ENCODE measurements around the gene GCNA. TPM values are rescaled to one million over a fixed set of nuclear protein-coding genes. Genes with fewer than 3 reads are reported as not detected.
"Not testable (repeated sequence)": the region's sequence is repeated elsewhere in the genome, so short reads cannot be mapped to it uniquely, and the experiment has no call there.

GCNA gene
- total RNA-seq, 2 experiments from 2014 or later = 8.5 to 8.7 TPM

DNA sequence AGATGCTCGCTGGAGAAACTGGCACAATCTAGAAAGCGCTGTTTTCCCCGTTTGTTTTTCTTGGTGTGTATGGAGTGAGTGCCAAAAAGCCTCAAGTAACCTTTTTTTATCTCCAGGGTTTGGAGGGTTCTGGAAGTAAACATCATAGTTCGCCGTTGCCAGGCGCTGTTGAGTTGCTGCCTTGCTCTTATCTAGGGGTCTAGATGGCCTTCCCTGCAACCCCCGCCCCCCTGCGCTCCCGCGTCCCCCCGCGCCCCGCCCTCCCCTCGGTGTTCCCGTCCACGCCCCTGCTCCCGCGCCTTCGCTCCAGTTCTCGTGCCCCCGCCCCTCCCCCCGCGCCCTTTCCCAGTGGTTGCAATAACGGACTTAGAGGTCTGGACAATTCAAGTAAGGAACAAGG lies 555 bp upstream of the GCNA start:
- Mint-ChIP-seq H3K9me3 (no peaks in the 10 kb centered on the region), H3K36me3 (peaks cover 22% of the 10 kb centered on the region), H3K27ac (no peak overlapping the region), H3K4me3 (no peak overlapping the region), H3K4me1 (peaks cover 6% of the 10 kb centered on the region), H3K27me3 (no peaks in the 10 kb centered on the region)
- POLR2A ChIA-PET = no interaction called here
- ATAC-seq (ENCODE audit: low read depth) = no peak
- no peak for DNase-seq

DNA sequence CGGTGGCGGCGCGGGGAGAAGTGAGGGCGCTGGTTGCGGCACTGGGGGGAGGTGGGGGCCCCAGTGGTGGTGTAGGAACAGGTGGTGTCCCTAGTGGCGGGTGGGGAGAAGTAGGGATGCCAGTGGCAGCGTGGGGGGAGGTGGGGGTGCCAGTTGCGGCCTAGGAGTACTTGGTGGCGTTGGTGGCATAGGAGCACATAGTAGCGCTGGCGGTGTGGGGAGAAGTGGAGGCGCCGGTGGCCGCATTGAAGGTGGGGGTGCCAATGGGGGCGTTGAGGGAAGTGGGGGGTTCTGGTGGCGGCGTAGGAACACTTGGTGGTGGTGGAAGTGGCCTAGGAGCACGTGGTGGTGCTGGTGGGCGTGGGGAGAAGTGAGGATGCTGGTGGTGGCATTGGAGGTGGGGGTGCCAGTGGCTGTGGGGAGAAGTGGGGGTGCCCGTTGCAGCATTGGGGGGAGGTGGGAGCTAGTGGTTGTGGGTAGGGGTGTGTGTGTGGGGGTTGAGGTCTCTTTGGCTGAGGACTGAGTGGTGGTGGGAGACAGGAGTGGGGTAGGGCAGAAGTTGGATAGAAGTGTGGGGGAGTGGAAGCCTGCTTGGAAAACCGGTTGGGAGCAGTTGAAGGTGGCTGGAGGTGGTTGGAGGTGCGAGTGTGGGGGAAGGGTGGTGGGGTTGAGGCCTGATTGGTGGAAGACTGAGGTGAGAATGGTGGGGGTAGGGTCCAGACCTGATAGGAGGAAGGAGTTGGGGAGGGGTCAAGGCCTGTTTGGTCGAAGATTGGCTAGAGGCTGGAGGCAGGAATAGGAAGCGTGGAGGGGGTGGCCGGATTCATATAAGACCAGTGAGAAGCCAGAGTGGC lies 1.1 kb downstream of the GCNA start:
- no peak for ATAC-seq (ENCODE audit: low read depth)

DNA sequence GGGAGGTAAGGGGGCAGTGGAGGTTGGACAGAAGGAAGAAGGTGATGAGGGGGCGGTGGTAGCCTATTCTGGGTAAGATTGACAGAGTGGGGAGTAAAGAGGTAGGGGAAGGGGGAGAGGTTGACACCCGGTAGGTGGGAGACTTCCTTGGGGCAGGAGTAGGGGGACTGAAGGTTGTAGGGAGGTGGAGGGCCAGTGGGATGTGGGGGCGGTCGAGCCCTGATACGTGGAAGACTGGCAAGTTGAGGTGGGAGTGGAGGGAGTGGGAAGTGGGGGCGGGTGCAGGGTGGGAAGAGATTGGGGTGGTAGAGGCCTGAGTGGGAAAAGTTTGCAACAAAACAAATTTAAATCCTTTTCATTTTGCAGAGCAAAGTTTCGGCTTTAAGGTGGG lies 1.7 kb downstream of the GCNA start:
- Mint-ChIP-seq H3K4me1 (peaks cover 4% of the 10 kb centered on the region), H3K36me3 (peaks cover 16% of the 10 kb centered on the region), H3K27me3 (no peaks in the 10 kb centered on the region), H3K9me3 (no peaks in the 10 kb centered on the region), H3K27ac (peak overlapping the region; percentile 64), H3K4me3 (no peak overlapping the region)
- DNase-seq (no peak), ATAC-seq (ENCODE audit: low read depth) (no peak)
- POLR2A ChIA-PET = no interaction called here

More for the DNA sequence above, 1.1 kb downstream of the GCNA start:
- H3K4me1 Mint-ChIP-seq = peaks cover 4% of the 10 kb centered on the region
- H3K27me3 Mint-ChIP-seq = no peaks in the 10 kb centered on the region
- DNase-seq = no peak
- H3K4me3 Mint-ChIP-seq = no peak overlapping the region
- H3K36me3 Mint-ChIP-seq = peaks cover 16% of the 10 kb centered on the region
- H3K27ac Mint-ChIP-seq = peak overlapping the region; percentile 64
- no peaks in the 10 kb centered on the region for H3K9me3 Mint-ChIP-seq
- POLR2A ChIA-PET = no interaction called here

DNA sequence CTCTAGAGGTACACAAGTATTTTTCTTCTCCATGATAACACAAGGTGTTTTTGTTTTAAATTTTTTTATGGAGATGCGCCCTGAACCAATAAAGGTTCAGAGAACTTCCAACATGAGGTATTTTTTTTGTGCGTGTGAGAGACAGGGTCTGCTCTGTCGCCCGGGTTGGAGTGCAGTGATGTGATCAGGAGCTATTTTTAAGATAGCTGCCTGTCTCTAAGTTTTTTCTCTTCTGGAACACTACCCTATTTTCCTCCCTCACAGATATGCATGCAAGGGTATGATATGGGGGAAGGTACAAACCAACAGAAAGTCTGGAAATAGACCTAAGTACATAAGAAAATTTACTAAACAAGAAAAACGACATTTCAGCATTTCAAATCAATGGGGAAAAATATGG lies 3.0 kb downstream of the GCNA start:
- POLR2A ChIA-PET = interaction anchor here (0.6 kb wide), 1 partner anchor 69 kb away, joined by 3 read pairs; no protein-coding TSS in a partner anchor
- H3K27me3 Mint-ChIP-seq = no peaks in the 10 kb centered on the region

DNA sequence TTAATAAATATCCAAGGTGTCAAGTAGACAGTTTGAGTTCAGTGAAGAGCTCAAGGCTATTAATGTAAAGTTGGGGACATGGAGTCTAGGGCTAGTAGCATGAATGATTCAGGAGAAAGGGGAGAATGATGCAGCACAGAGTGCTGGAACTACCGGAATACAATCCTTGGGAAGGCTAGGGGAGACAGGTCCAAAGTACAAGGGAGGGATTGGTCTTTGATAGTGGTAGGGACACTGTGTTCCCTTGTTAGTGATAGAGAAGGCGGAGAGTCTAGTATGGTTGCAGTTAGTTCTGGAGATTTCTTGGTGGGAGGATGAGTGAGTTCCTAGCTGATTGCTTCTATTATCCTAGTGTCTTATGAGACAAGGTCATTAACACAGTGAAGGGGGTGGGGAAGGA lies 8.7 kb downstream of the GCNA start:
- Mint-ChIP-seq H3K27ac (peak overlapping the region; percentile 8), H3K4me3 (no peak overlapping the region), H3K9me3 (no peaks in the 10 kb centered on the region), H3K36me3 (peaks cover 14% of the 10 kb centered on the region), H3K4me1 (peaks cover 8% of the 10 kb centered on the region), H3K27me3 (no peaks in the 10 kb centered on the region)
- ATAC-seq (ENCODE audit: low read depth) = no peak
- no peak for DNase-seq
- POLR2A ChIA-PET = no interaction called here

More for the DNA sequence above, 3.0 kb downstream of the GCNA start:
- Mint-ChIP-seq H3K27ac (no peak overlapping the region), H3K36me3 (peaks cover 19% of the 10 kb centered on the region), H3K9me3 (no peaks in the 10 kb centered on the region), H3K4me3 (no peak overlapping the region), H3K4me1 (peaks cover 6% of the 10 kb centered on the region)
- DNase-seq = no peak
- no peak for ATAC-seq (ENCODE audit: low read depth)

DNA sequence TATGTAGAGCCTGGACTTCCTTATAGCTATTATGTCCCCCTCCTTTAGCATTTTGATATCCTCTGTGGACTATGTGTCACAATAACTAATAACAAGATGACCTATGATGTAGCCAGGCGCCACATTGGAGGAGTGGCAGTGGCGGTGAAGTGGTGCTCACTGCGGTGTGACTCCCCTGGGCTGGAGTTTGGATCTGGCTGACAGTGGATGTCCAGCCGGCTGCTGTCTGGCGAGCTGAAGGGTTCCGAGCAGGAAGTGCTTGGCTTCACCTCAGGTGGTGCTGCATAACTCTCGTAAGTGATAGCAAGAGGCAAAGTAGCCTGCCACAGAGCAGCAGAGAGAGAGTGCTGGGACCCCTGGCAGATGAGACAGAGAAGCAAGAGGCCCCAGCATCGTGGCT lies 15.0 kb downstream of the GCNA start:
- H3K4me1 Mint-ChIP-seq; H3K4me3 Mint-ChIP-seq; ATAC-seq (ENCODE audit: low read depth); H3K9me3 Mint-ChIP-seq; DNase-seq; H3K27ac Mint-ChIP-seq; H3K27me3 Mint-ChIP-seq: not testable (repeated sequence)
- POLR2A ChIA-PET = interaction anchor here (0.5 kb wide), 1 partner anchor 35 kb away, joined by 4 read pairs; no protein-coding TSS in a partner anchor
- H3K36me3 Mint-ChIP-seq = peaks cover 13% of the 10 kb centered on the region

DNA sequence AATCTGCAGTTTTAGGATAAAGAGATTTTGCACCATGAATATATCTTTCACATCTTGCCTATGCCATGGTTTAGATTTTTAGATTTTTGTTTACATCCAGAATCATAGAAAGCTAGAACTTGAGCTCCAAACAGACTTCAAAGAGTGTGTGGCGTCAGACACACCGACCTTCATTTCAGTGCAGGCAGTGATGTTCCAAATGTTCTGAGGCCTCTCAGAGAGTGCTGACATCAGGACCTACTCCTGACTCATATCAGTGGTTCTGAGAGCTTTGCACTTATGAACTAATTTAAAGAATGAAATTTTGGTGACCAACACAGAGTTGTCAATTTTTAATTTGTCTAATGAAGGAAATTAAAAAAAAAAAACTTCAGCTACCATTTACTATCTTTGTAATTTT lies 21.7 kb downstream of the GCNA start:
- DNase-seq (no peak), ATAC-seq (ENCODE audit: low read depth) (no peak)
- H3K36me3 Mint-ChIP-seq = peaks cover 52% of the 10 kb centered on the region
- no peak overlapping the region for H3K4me3 Mint-ChIP-seq
- POLR2A ChIA-PET = interaction anchor here (0.9 kb wide), 1 partner anchor 17 kb away, joined by 3 read pairs; no protein-coding TSS in a partner anchor
- H3K9me3 Mint-ChIP-seq = no peaks in the 10 kb centered on the region
- H3K27ac Mint-ChIP-seq = no peak overlapping the region
- no peaks in the 10 kb centered on the region for H3K27me3 Mint-ChIP-seq
- peaks cover 14% of the 10 kb centered on the region for H3K4me1 Mint-ChIP-seq

DNA sequence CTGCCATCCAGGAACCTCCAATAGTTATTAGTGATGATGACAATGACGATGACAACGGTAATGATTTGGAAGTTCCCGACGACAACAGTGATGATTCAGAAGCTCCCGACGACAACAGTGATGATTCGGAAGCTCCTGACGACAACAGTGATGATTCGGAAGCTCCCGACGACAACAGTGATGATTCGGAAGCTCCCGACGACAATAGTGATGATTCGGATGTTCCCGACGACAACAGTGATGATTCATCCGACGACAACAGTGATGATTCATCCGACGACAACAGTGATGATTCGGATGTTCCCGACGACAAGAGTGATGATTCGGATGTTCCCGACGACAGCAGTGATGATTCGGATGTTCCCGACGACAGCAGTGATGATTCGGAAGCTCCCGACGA lies 25.4 kb downstream of the GCNA start:
- peaks cover 60% of the 10 kb centered on the region for H3K36me3 Mint-ChIP-seq
- POLR2A ChIA-PET = no interaction called here
- H3K4me3 Mint-ChIP-seq = no peak overlapping the region
- H3K9me3 Mint-ChIP-seq = no peaks in the 10 kb centered on the region
- ATAC-seq (ENCODE audit: low read depth) (no peak), DNase-seq (no peak)
- H3K27ac Mint-ChIP-seq = no peak overlapping the region
- no peaks in the 10 kb centered on the region for H3K27me3 Mint-ChIP-seq
- H3K4me1 Mint-ChIP-seq = peaks cover 33% of the 10 kb centered on the region

DNA sequence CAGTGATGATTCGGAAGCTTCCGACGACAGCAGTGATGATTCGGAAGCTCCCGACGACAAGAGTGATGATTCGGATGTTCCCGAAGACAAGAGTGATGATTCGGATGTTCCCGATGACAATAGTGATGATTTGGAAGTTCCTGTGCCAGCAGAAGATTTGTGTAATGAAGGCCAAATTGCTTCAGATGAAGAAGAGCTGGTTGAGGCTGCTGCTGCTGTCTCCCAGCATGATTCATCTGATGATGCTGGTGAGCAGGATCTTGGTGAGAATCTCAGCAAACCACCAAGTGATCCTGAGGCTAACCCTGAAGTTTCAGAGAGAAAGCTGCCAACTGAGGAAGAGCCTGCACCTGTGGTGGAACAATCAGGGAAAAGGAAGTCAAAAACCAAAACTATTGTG lies 25.9 kb downstream of the GCNA start:
- H3K36me3 Mint-ChIP-seq = peaks cover 62% of the 10 kb centered on the region
- no peak overlapping the region for H3K4me3 Mint-ChIP-seq
- peak overlapping the region; percentile 51 for H3K27ac Mint-ChIP-seq
- no peaks in the 10 kb centered on the region for H3K27me3 Mint-ChIP-seq
- POLR2A ChIA-PET = no interaction called here
- DNase-seq (no peak), ATAC-seq (ENCODE audit: low read depth) (no peak)
- H3K9me3 Mint-ChIP-seq = no peaks in the 10 kb centered on the region
- H3K4me1 Mint-ChIP-seq = peaks cover 39% of the 10 kb centered on the region

DNA sequence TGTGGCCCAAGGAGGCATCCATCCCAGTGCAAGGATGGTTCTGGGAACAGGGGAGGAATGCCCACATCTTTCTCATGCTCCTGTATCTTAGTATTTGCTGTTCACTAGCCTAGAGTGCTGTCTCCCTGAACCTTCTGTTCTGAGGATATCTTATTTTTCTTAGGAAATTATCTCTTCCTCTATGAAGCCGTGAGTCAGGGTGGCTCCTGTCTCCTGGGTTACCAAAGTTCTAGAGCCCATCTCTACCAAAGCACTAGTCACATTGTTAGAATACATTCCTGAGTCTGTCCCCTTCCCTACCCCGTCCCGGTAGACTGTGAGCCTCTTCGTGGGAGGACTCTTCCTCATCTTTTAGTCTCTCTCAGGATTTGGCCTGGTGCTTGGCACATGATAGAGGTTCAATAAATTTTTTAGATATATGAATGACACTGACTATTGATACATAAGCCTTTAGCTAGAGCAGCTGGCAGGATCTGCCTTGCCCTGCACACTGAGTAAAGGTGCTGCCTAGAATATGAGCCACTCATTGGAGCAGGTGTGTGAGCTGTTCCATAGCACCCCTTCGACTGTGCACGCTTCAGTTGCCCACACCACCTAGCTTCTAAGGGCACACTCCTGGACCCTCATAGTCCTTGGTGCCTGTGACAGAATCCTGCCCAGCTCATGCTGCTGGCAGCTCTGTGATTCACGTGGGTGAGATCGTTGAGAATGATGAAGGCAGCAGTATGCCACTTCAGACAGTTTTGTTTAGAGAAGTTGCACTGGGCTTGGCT lies 26.7 kb downstream of the GCNA start:
- Mint-ChIP-seq H3K9me3 (no peaks in the 10 kb centered on the region), H3K4me3 (no peak overlapping the region), H3K4me1 (peaks cover 44% of the 10 kb centered on the region), H3K27ac (peak overlapping the region; percentile 89), H3K27me3 (no peaks in the 10 kb centered on the region), H3K36me3 (peaks cover 62% of the 10 kb centered on the region)
- ATAC-seq (ENCODE audit: low read depth) = no peak
- POLR2A ChIA-PET = interaction anchor here (0.5 to 1.1 kb wide), 3 partner anchors 13 to 424 kb away, joined by 3 to 7 read pairs (median 3); partner anchors contain the start of gene CXCR3
- DNase-seq = no peak

DNA sequence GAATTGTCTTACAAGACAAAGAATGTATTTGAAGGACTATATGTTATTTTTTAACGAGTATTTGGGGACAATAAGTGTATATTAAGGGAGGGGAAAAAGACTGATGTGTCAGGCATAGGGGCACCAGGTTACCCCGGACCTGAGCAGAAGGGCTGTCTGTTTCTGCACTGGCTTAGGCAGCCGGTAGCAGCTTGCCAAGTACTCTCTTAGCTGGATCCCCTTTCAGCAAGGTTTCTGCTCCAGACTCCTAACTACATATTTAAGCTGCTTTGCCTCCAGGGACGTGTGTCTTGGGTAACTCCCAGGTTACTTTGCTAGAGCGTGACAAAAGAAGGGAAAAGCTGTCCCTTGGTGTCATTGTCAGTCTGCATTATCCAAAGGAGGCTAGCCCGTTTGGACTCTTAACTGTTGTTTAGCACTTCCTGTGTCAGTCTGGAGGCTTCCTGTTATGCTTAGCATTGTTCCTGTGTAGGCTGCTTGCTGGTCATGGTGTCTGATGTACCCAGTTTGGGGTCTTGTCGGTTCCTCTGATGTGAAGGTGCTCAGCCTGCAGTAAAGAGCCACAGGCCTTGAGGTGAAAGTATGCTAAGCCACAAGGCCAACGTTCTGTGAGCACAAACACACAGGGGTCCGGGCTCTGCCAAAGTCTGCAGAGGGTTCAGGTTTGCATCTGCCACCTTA lies 28.4 kb downstream of the GCNA start:
- H3K4me3 Mint-ChIP-seq = peak overlapping the region; percentile 72
- DNase-seq = peak; percentile 37
- peaks cover 59% of the 10 kb centered on the region for H3K36me3 Mint-ChIP-seq
- POLR2A ChIA-PET = interaction anchor here (1.1 to 2.2 kb wide), 3 partner anchors 8 to 75 kb away, joined by 4 to 10 read pairs (median 4); no protein-coding TSS in a partner anchor
- H3K27me3 Mint-ChIP-seq = no peaks in the 10 kb centered on the region
- peak; percentile 91 for ATAC-seq (ENCODE audit: low read depth)
- peaks cover 50% of the 10 kb centered on the region for H3K4me1 Mint-ChIP-seq
- peak overlapping the region; percentile 95 for H3K27ac Mint-ChIP-seq
- H3K9me3 Mint-ChIP-seq = no peaks in the 10 kb centered on the region

DNA sequence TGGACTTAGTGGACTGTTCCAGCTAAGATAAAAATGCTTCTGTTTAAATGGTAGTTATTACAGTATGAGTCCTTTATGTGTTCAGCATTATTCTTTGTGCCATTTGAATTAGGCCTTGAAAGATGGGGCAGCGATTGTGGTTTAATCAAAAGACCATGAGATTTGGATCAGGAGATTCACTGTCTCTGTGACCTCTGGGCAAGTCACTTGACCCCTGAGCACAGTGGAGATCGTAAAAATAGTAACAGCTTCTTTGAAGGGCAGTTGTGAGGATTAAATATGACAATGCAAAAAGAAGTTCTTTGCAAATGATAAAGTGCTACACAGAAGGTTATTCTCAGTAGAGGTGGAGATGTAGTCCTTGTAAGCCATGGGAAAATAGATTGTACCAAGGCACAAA lies 29.3 kb downstream of the GCNA start:
- Mint-ChIP-seq H3K36me3 (peaks cover 52% of the 10 kb centered on the region), H3K27me3 (no peaks in the 10 kb centered on the region), H3K27ac (peak overlapping the region; percentile 95), H3K4me1 (peaks cover 51% of the 10 kb centered on the region), H3K4me3 (peak overlapping the region; percentile 63), H3K9me3 (no peaks in the 10 kb centered on the region)
- DNase-seq = no peak
- POLR2A ChIA-PET = interaction anchor here (0.6 to 2.2 kb wide), 5 partner anchors 8 to 75 kb away, joined by 3 to 10 read pairs (median 4); no protein-coding TSS in a partner anchor
- no peak for ATAC-seq (ENCODE audit: low read depth)

Measured in activated naive CD8-positive, alpha-beta T cell treated with anti-CD3 and anti-CD28 coated beads, Interleukin-2, amount 10 ng/mL, durations not matched to agents 7 days and 5 days (primary cell).